K562 (cell line): ENCODE measurements around the gene MC1R.

Source experiments
- ATF1 ChIP-seq, 2 experiments: fragments of 450-650 bp in 1 of 2; IDR thresholded peaks; 2 replicates each; pipeline ENCODE4 v1.6.1; 2016; ENCODE audit warnings: missing compliant biosample characterization in 1 of 2, missing genetic modification characterization in 1 of 2
- EGR1 ChIP-seq: fragments of 450-650 bp; conservative IDR thresholded peaks from 2 replicates; pipeline ENCODE4 v1.6.1; 2017; ENCODE audit warnings: mild to moderate bottlenecking
- EP300 ChIP-seq: IDR thresholded peaks from 2 replicates; pipeline ENCODE4 v1.6.1; 2012; ENCODE audit warnings: low read length, improper control_type of control experiment
- MYC ChIP-seq, 2 experiments: fragments of 250-450 bp in 1 of 2; sonication (Bioruptor Pico) in 1 of 2; IDR thresholded peaks; 2 replicates each; pipeline versions ENCODE4 v1.5.1 to v1.6.1; 2012 to 2021; ENCODE audit warnings: low read depth in 2 of 2, borderline replicate concordance in 1 of 2, improper control_type of control experiment in 1 of 2, low read length in 1 of 2, mild to moderate bottlenecking in 1 of 2, moderate library complexity in 1 of 2
- NR2F6 ChIP-seq: fragments of 450-650 bp; formaldehyde crosslinking; IDR thresholded peaks from 2 replicates; pipeline ENCODE4 v1.4.0; 2020; ENCODE audit warnings: mild to moderate bottlenecking
- RBM22 ChIP-seq: fragments of 200-400 bp; formaldehyde crosslinking; IDR thresholded peaks from 2 replicates; pipeline ENCODE4 v1.6.1; 2018; ENCODE audit warnings: low read length, low read depth; ENCODE audit not compliant: poor library complexity, severe bottlenecking
- SPI1 ChIP-seq: IDR thresholded peaks from 2 replicates; pipeline ENCODE4 v1.6.1; 2011; ENCODE audit warnings: low read depth, low read length, control low read depth, borderline replicate concordance
- TCF7 ChIP-seq: sonication (generic); IDR thresholded peaks from 2 replicates; pipeline ENCODE4 v1.6.1; 2016; ENCODE audit warnings: antibody characterized with exemption, borderline replicate concordance
- ZNF384 ChIP-seq: IDR thresholded peaks from 2 replicates; pipeline ENCODE4 v1.6.1; 2012; ENCODE audit warnings: low read depth, low read length, improper control_type of control experiment
- TF ChIP-seq, protein P1 (sequence below), 2 experiments: fragments of 450-650 bp; formaldehyde crosslinking in 1 of 2; IDR thresholded peaks; 2 replicates each; pipeline versions ENCODE4 v1.4.0 to v1.6.1; 2014 to 2020; ENCODE audit warnings: mild to moderate bottlenecking in 2 of 2, borderline replicate concordance in 1 of 2, low read depth in 1 of 2
- TF ChIP-seq, protein P2 (sequence below), 3 experiments: IDR thresholded peaks in 2 of 3; conservative IDR thresholded peaks in 1 of 3; 2 replicates each; pipeline ENCODE4 v1.5.1; 2011 to 2012; ENCODE audit warnings: low read length in 3 of 3, mild to moderate bottlenecking in 3 of 3, control low read depth in 2 of 3, improper control_type of control experiment in 1 of 3, inconsistent platforms in 1 of 3, low read depth in 1 of 3, mixed read lengths in 1 of 3, moderate library complexity in 1 of 3; ENCODE audit not compliant: insufficient read depth in 2 of 3

DNA sequence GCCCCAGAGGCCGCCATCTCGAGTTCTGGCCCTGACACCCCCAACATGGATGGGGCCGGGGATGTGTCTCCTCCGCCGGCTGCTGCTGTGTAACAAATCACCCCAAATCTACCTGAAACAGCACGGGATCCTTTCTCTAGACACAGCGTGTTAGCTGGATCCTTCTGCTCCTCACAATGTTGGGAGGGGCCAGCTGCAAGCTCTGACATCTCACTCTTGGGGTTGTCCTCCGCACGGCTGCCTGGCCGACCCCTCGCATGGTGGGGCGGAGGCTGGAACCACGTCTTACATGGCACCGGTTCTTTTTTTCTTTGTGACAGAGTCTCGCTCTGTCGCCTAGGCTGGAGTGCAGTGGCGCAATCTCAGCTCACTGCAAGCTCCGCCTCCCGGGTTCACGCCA lies 18.3 kb downstream of the MC1R start:
- TF ChIP-seq ATF1 (CRISPR knock-in tag; IDR thresholded peaks at IDR 0.05) = no peak
- no peak for TF ChIP-seq ATF1 (tag; IDR thresholded peaks at IDR 0.05)
- TF ChIP-seq NR2F6 (CRISPR knock-in tag) = no peak
- no peak for TF ChIP-seq RBM22
- TF ChIP-seq, protein P1, sequence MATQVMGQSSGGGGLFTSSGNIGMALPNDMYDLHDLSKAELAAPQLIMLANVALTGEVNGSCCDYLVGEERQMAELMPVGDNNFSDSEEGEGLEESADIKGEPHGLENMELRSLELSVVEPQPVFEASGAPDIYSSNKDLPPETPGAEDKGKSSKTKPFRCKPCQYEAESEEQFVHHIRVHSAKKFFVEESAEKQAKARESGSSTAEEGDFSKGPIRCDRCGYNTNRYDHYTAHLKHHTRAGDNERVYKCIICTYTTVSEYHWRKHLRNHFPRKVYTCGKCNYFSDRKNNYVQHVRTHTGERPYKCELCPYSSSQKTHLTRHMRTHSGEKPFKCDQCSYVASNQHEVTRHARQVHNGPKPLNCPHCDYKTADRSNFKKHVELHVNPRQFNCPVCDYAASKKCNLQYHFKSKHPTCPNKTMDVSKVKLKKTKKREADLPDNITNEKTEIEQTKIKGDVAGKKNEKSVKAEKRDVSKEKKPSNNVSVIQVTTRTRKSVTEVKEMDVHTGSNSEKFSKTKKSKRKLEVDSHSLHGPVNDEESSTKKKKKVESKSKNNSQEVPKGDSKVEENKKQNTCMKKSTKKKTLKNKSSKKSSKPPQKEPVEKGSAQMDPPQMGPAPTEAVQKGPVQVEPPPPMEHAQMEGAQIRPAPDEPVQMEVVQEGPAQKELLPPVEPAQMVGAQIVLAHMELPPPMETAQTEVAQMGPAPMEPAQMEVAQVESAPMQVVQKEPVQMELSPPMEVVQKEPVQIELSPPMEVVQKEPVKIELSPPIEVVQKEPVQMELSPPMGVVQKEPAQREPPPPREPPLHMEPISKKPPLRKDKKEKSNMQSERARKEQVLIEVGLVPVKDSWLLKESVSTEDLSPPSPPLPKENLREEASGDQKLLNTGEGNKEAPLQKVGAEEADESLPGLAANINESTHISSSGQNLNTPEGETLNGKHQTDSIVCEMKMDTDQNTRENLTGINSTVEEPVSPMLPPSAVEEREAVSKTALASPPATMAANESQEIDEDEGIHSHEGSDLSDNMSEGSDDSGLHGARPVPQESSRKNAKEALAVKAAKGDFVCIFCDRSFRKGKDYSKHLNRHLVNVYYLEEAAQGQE (IDR thresholded peaks at IDR 0.05; ENCODE audit: borderline replicate concordance) = no peak
- TF ChIP-seq, protein P1 (CRISPR knock-in tag; IDR thresholded peaks at IDR 0.05; ENCODE audit: low read depth) = no peak
- no peak for TF ChIP-seq MYC (IDR thresholded peaks at IDR 0.05; ENCODE audit: low read depth, low read length)
- no peak for TF ChIP-seq MYC (CRISPR knock-in tag; IDR thresholded peaks at IDR 0.05; ENCODE audit: borderline replicate concordance, low read depth)
- TF ChIP-seq, protein P2, sequence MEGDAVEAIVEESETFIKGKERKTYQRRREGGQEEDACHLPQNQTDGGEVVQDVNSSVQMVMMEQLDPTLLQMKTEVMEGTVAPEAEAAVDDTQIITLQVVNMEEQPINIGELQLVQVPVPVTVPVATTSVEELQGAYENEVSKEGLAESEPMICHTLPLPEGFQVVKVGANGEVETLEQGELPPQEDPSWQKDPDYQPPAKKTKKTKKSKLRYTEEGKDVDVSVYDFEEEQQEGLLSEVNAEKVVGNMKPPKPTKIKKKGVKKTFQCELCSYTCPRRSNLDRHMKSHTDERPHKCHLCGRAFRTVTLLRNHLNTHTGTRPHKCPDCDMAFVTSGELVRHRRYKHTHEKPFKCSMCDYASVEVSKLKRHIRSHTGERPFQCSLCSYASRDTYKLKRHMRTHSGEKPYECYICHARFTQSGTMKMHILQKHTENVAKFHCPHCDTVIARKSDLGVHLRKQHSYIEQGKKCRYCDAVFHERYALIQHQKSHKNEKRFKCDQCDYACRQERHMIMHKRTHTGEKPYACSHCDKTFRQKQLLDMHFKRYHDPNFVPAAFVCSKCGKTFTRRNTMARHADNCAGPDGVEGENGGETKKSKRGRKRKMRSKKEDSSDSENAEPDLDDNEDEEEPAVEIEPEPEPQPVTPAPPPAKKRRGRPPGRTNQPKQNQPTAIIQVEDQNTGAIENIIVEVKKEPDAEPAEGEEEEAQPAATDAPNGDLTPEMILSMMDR (IDR thresholded peaks at IDR 0.05 in 2 of 3, conservative IDR thresholded peaks at IDR 0.05 in 1 of 3; ENCODE audit: insufficient read depth in 2 of 3, low read depth in 1 of 3, low read length in 3 of 3) = no peak
- TF ChIP-seq SPI1 = no peak
- TF ChIP-seq TCF7 = no peak
- no peak for TF ChIP-seq ZNF384
- no peak for TF ChIP-seq EP300
- TF ChIP-seq EGR1 = no peak
